ENCODE data around the gene GLYR1. TPM values are rescaled to one million over a fixed set of nuclear protein-coding genes. Genes with fewer than 3 reads are reported as not detected.

The GLYR1 gene
- total RNA-seq, 1 experiment from 2014 or later: 30.6 TPM

DNA sequence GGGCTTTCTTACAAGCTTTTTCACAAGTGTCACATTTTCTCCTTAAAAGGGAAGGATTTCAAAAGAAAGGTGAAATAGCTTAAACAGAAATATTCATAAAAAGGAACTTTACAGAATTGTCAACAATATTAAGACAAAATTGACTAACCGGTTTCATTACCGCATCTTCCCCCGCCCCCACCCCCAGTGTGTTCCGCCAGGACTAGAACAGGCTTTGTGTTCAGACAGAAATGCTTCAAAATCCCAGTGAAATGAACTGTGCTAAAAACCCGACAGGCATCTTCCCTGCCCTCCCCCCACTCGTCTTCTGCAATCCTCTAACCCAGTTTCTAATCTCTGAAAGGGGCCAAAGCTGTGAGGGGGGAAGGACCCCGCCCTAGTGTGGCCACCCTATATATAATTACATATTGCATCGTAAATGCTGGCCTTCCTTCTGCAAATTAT, 43.7 kb downstream of the GLYR1 start:
- Histone ChIP-seq H3K4me3 (ENCODE audit: low read length) (peak overlapping the region; percentile 84), H3K4me1 (ENCODE audit: insufficient read depth, low read length) (peaks cover 14% of the 10 kb centered on the region), H3K36me3 (ENCODE audit: low read depth, low read length) (peaks cover 4% of the 10 kb centered on the region; the same call in 1 of the 2 replicates), H2AFZ (ENCODE audit: low read length) (peak overlapping the region; percentile 94), H3K9me2 (replicated peaks; ENCODE audit: low read length) (no peaks in the 10 kb centered on the region), H3K4me2 (ENCODE audit: low read length) (peak overlapping the region; percentile 97), H3F3A (ENCODE audit: low read length, unreplicated experiment) (no peaks in the 10 kb centered on the region), H3K9me3 (ENCODE audit: low read length) (no peaks in the 10 kb centered on the region), H4K20me1 (ENCODE audit: low read length) (no peaks in the 10 kb centered on the region), H3K27ac (ENCODE audit: low read length) (no peak overlapping the region), H3K9ac (ENCODE audit: low read length) (peak overlapping the region; percentile 36; the same call in 1 of the 2 replicates), H3K27me3 (ENCODE audit: low read length) (no peaks in the 10 kb centered on the region), H3K79me2 (ENCODE audit: low read length) (no peaks in the 10 kb centered on the region)
- intact Hi-C loops (cut with micrococcal nuclease): loop anchor here (5.0 to 10.0 kb wide), 2 partner anchors 71 to 151 kb away; partner anchors contain the start of genes ANKS3, DNAAF8 and SEC14L5
- ATAC-seq: no peak
- BruUV-seq (replicated peaks): no TSS peak
- TF ChIP-seq CTCF (conservative IDR thresholded peaks at IDR 0.05; ENCODE audit: low read depth, low read length): no peak
- TF ChIP-seq EZH2phosphoT487 (IDR thresholded peaks at IDR 0.05; ENCODE audit: borderline replicate concordance, low read length): no peak
- TF ChIP-seq EZH2 (IDR thresholded peaks at IDR 0.05; ENCODE audit: low read length, unreplicated experiment): no peak
- no peak for DNase-seq
- CTCF ChIA-PET: no interaction called here
- POLR2A ChIA-PET (ENCODE audit: unreplicated experiment): interaction anchor here (0.6 kb wide), 2 partner anchors 41 to 69 kb away, joined by 5 to 10 read pairs; partner anchors contain the start of genes ANKS3 and DNAAF8

DNA sequence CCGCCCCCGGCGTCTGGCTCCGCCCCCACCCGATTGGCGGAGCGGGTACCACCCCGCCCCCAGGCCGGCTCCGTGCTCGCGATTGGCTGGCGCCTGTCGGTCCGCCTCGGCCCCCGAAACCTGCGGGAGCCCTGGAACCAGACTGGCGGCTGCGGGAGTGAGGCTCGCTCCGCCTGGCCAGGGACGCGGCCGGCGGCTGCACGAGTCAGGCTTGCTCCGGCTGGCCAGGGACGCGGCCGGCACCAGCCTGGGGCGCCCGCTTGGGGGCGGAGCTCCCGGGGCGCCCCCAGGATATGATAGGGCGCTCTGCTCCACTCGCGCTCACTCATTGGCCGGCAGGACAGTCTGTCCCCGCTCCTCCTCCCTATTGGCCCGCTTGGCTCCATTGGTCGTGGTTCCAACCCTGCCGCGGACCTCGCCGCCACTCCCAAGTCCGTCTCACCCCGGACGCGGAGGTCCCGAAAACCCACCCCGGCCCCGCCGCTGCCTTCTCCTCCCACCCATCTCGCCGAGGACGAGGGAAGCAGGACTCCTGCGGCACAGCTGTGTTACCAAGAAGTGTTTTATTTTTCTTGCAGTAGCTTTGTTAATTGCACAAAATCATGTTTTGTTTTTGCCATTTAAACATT, 44.3 kb downstream of the GLYR1 start:
- H3K79me2 ChIP-seq (ENCODE audit: low read length): no peaks in the 10 kb centered on the region
- peak overlapping the region; percentile 97 for H3K4me2 ChIP-seq (ENCODE audit: low read length)
- H3F3A ChIP-seq (ENCODE audit: low read length, unreplicated experiment): no peaks in the 10 kb centered on the region
- H2AFZ ChIP-seq (ENCODE audit: low read length): peak overlapping the region; percentile 94
- peaks cover 14% of the 10 kb centered on the region for H3K4me1 ChIP-seq (ENCODE audit: insufficient read depth, low read length)
- peak; percentile 82 for DNase-seq
- no peaks in the 10 kb centered on the region for H3K9me2 ChIP-seq (replicated peaks; ENCODE audit: low read length)
- ATAC-seq: peak; percentile 91
- no TSS peak for BruUV-seq (replicated peaks)
- intact Hi-C loops (cut with micrococcal nuclease): loop anchor here (5.0 to 10.0 kb wide), 2 partner anchors 70 to 152 kb away; partner anchors contain the start of genes ANKS3, DNAAF8 and SEC14L5
- H4K20me1 ChIP-seq (ENCODE audit: low read length): no peaks in the 10 kb centered on the region
- TF ChIP-seq EZH2phosphoT487 (IDR thresholded peaks at IDR 0.05; ENCODE audit: borderline replicate concordance, low read length) (no peak), CTCF (conservative IDR thresholded peaks at IDR 0.05; ENCODE audit: low read depth, low read length) (no peak), EZH2 (IDR thresholded peaks at IDR 0.05; ENCODE audit: low read length, unreplicated experiment) (no peak)
- H3K27me3 ChIP-seq (ENCODE audit: low read length): no peaks in the 10 kb centered on the region
- CTCF ChIA-PET: no interaction called here
- H3K4me3 ChIP-seq (ENCODE audit: low read length): peak overlapping the region; percentile 84
- H3K27ac ChIP-seq (ENCODE audit: low read length): no peak overlapping the region; the same call in 1 of the 2 replicates
- peaks cover 4% of the 10 kb centered on the region; the same call in 1 of the 2 replicates for H3K36me3 ChIP-seq (ENCODE audit: low read depth, low read length)
- no peaks in the 10 kb centered on the region for H3K9me3 ChIP-seq (ENCODE audit: low read length)
- POLR2A ChIA-PET (ENCODE audit: unreplicated experiment): interaction anchor here (0.6 kb wide), 2 partner anchors 41 to 69 kb away, joined by 5 to 10 read pairs; partner anchors contain the start of genes ANKS3 and DNAAF8
- H3K9ac ChIP-seq (ENCODE audit: low read length): peak overlapping the region; percentile 36; the same call in 1 of the 2 replicates

Measured in PC-3 (cell line).